ENCODE measurements around the gene RAB15.
"Not testable (repeated sequence)": the region's sequence is repeated elsewhere in the genome, so short reads cannot be mapped to it uniquely, and the experiment has no call there.

Gene RAB15

GRCh38 chr14:64914237-64915028 lies 57.7 kb downstream of the RAB15 start, which contains the start of gene CHURC1 (continued):
- TF ChIP-seq ZBTB44 (tag by site-specific recombination; IDR thresholded peaks at IDR 0.05): no peak
- TF ChIP-seq ZNF558 (tag by site-specific recombination; IDR thresholded peaks at IDR 0.05): no peak
- TF ChIP-seq ZNF202 (tag by site-specific recombination; IDR thresholded peaks at IDR 0.05; ENCODE audit: borderline replicate concordance): no peak
- TF ChIP-seq ZNF114 (tag by site-specific recombination; IDR thresholded peaks at IDR 0.05): no peak
- TF ChIP-seq ZBTB6 (tag by site-specific recombination; IDR thresholded peaks at IDR 0.05): no peak

- CTCF ChIA-PET: interaction anchor here (0.6 kb wide), 1 partner anchor 15 kb away, joined by 3 read pairs; no protein-coding TSS in a partner anchor
- H3K9me3 ChIP-seq (ENCODE audit: control insufficient read depth, insufficient read depth, low read depth, low read length); H3K4me1 ChIP-seq (ENCODE audit: control insufficient read depth, insufficient read depth, low read length); H3K4me3 ChIP-seq (ENCODE audit: low read depth, low read length); H3K27ac ChIP-seq (ENCODE audit: extremely low read depth, low read depth, low read length); POLR2A ChIA-PET; H3K36me3 ChIP-seq (ENCODE audit: control insufficient read depth in 2 of 2, insufficient read depth in 1 of 2, low read length in 2 of 2): not testable (repeated sequence)
- TF ChIP-seq ZNF580 (tag by site-specific recombination; IDR thresholded peaks at IDR 0.05): 0 out of 2 replicates have a peak, but pooled peaks have one; percentile 63
- TF ChIP-seq ZNF146 (tag by site-specific recombination; IDR thresholded peaks at IDR 0.05): peak; percentile 97
These were observed 58.7 kb downstream of the RAB15 start for GRCh38 chr14:64913477-64913876.

GRCh38 chr14:64912261-64912660 lies 59.9 kb downstream of the RAB15 start:
- no peak for TF ChIP-seq AEBP2 (tag by site-specific recombination; IDR thresholded peaks at IDR 0.05; ENCODE audit: borderline replicate concordance)
- no peak for TF ChIP-seq KLF9 (tag by site-specific recombination; IDR thresholded peaks at IDR 0.05; ENCODE audit: low read depth)
- POLR2A ChIA-PET: no interaction called here
- peaks cover 0 to 3% of the 10 kb centered on the region in 2 experiments; a peak in 2 of 3 replicates for H3K36me3 ChIP-seq (ENCODE audit: control insufficient read depth in 2 of 2, insufficient read depth in 1 of 2, low read length in 2 of 2)
- peaks cover 3% of the 10 kb centered on the region; the same call in 1 of the 2 replicates for H3K4me1 ChIP-seq (ENCODE audit: control insufficient read depth, insufficient read depth, low read length)
- no peaks in the 10 kb centered on the region for H3K9me3 ChIP-seq (ENCODE audit: control insufficient read depth, insufficient read depth, low read depth, low read length)
- no peak overlapping the region for H3K4me3 ChIP-seq (ENCODE audit: low read depth, low read length)
- CTCF ChIA-PET: interaction anchor here (0.6 to 3.9 kb wide), 6 partner anchors 12 to 568 kb away, joined by 3 to 32 read pairs (median 5); no protein-coding TSS in a partner anchor
- H3K27ac ChIP-seq (ENCODE audit: extremely low read depth, low read depth, low read length): no peak overlapping the region

GRCh38 chr14:64910847-64911495 lies 61.2 kb downstream of the RAB15 start:
- TF ChIP-seq SCRT2 (tag by site-specific recombination; IDR thresholded peaks at IDR 0.05) (no peak), ZNF654 (tag by site-specific recombination; IDR thresholded peaks at IDR 0.05; ENCODE audit: low read depth) (peak; percentile 26)
- Histone ChIP-seq H3K9me3 (ENCODE audit: control insufficient read depth, insufficient read depth, low read depth, low read length) (no peaks in the 10 kb centered on the region), H3K36me3 (ENCODE audit: control insufficient read depth in 2 of 2, insufficient read depth in 1 of 2, low read length in 2 of 2) (peaks cover 0 to 2% of the 10 kb centered on the region in 2 experiments; a peak in 1 of 3 replicates), H3K27ac (ENCODE audit: extremely low read depth, low read depth, low read length) (no peak overlapping the region), H3K4me3 (ENCODE audit: low read depth, low read length) (no peak overlapping the region), H3K4me1 (ENCODE audit: control insufficient read depth, insufficient read depth, low read length) (peaks cover 3% of the 10 kb centered on the region; the same call in 1 of the 2 replicates)
- CTCF ChIA-PET: interaction anchor here (0.5 to 3.9 kb wide), 24 partner anchors 11 to 567 kb away, joined by 3 to 32 read pairs (median 4); no protein-coding TSS in a partner anchor
- POLR2A ChIA-PET: interaction anchor here (1.1 kb wide), 1 partner anchor 31 kb away, joined by 6 read pairs; no protein-coding TSS in a partner anchor
